H1 (cell line): ENCODE data around the gene TPO. TPM values are rescaled to one million over a fixed set of nuclear protein-coding genes. Genes with fewer than 3 reads are reported as not detected.

Experiments
- CTCF ChIA-PET: fragments of 300-600 bp; sonication (Branson Sonifier 250); formaldehyde crosslinking; loops from one replicate; lab custom pipeline; 2021; ENCODE audit not compliant: partially characterized antibody; lab: Charles Lee
- POLR2A ChIA-PET: fragments of 300-600 bp; sonication (Branson Sonifier 250); formaldehyde crosslinking; loops from one replicate; lab custom pipeline; 2021; ENCODE audit warnings: inconsistent platforms; ENCODE audit not compliant: partially characterized antibody; lab: Charles Lee
- DNase-seq, 2 experiments: peaks; one replicate each; pipeline versions ENCODE4 v3.0.0 to v3.0.0-alpha.2; 2010 to 2022; ENCODE audit warnings: low spot score in 2 of 2, low read depth in 1 of 2, mixed read lengths in 1 of 2
- FAIRE-seq: peaks from 2 replicates; lab custom pipeline; 2011; peaks lifted over from hg19 to GRCh38; lab: Jason Lieb, UNC
- H2AFZ ChIP-seq: 2 replicates; pipeline ENCODE4 v1.8.1; 2012; ENCODE audit warnings: low read length, inconsistent platforms
- H2AK5ac ChIP-seq: 2 replicates; pipeline ENCODE4 v1.6.1; 2013; ENCODE audit warnings: low read depth, low read length
- H2BK120ac ChIP-seq: replicated peaks from 2 replicates; pipeline ENCODE3; 2013; ENCODE audit warnings: low read depth, low read length, inconsistent platforms
- H2BK12ac ChIP-seq: 2 replicates; pipeline ENCODE4 v1.6.1; 2013; ENCODE audit warnings: low read depth, low read length
- H2BK15ac ChIP-seq: 2 replicates; pipeline ENCODE4 v1.6.1; 2013; ENCODE audit warnings: low read length
- H2BK20ac ChIP-seq: 2 replicates; pipeline ENCODE4 v1.6.1; 2013; ENCODE audit warnings: low read length
- H2BK5ac ChIP-seq: 2 replicates; pipeline ENCODE4 v1.6.1; 2013; ENCODE audit warnings: low read depth, low read length
- H3K14ac ChIP-seq: 2 replicates; pipeline ENCODE4 v1.6.1; 2013; ENCODE audit warnings: inconsistent platforms; ENCODE audit not compliant: insufficient read length
- H3K18ac ChIP-seq: 2 replicates; pipeline ENCODE4 v1.6.1; 2013; ENCODE audit warnings: low read length; ENCODE audit errors: extremely low read depth
- H3K23ac ChIP-seq: 2 replicates; pipeline ENCODE4 v1.6.1; 2013; ENCODE audit warnings: inconsistent platforms; ENCODE audit not compliant: insufficient read length
- H3K23me2 ChIP-seq: 2 replicates; pipeline ENCODE4 v1.6.1; 2013; ENCODE audit warnings: low read depth, low read length
- H3K27ac ChIP-seq: 2 replicates; pipeline ENCODE4 v1.6.1; 2011; ENCODE audit warnings: low read depth, low read length, inconsistent platforms
- H3K27me3 ChIP-seq, 4 experiments: replicated peaks in 1 of 4; 1 replicate in 1 of 4; 2 replicates in 3 of 4; pipeline versions ENCODE4 v1.6.1 to v1.8.1; 2011 to 2013; ENCODE audit warnings: low read length in 3 of 4, mild to moderate bottlenecking in 3 of 4, inconsistent platforms in 2 of 4, mixed read lengths in 2 of 4, moderate library complexity in 1 of 4; ENCODE audit not compliant: control insufficient read depth in 3 of 4, insufficient read depth in 3 of 4; ENCODE audit errors: extremely low read depth in 1 of 4
- H3K36me3 ChIP-seq, 4 experiments: 2 replicates each; pipeline versions ENCODE4 v1.6.1 to v1.8.1; 2011 to 2013; ENCODE audit warnings: mild to moderate bottlenecking in 4 of 4, low read length in 3 of 4, moderate library complexity in 2 of 4, control low read depth in 1 of 4, inconsistent platforms in 1 of 4; ENCODE audit not compliant: insufficient read depth in 4 of 4, control insufficient read depth in 2 of 4
- H3K4ac ChIP-seq: replicated peaks from 2 replicates; pipeline ENCODE3; 2013; ENCODE audit warnings: low read length, low read depth, mixed read lengths, inconsistent platforms; ENCODE audit not compliant: insufficient read length
- H3K4me1 ChIP-seq, 4 experiments: replicated peaks in 1 of 4; 1 replicate in 1 of 4; 2 replicates in 3 of 4; pipeline versions ENCODE4 v1.6.1 to v1.8.1; 2011 to 2013; ENCODE audit warnings: low read length in 3 of 4, inconsistent platforms in 2 of 4, mixed read lengths in 1 of 4; ENCODE audit not compliant: insufficient read depth in 4 of 4, control insufficient read depth in 3 of 4
- H3K4me2 ChIP-seq, 2 experiments: 2 replicates each; pipeline versions ENCODE4 v1.6.1 to v1.8.1; 2011 to 2013; ENCODE audit warnings: low read depth in 2 of 2, low read length in 2 of 2, control low read depth in 1 of 2, inconsistent platforms in 1 of 2, mild to moderate bottlenecking in 1 of 2; ENCODE audit not compliant: insufficient read depth in 1 of 2
- H3K4me3 ChIP-seq, 4 experiments: fragments of 200-600, 300-600 bp in 1 of 4; sonication (generic), shearing (Covaris generic), sonication (Bioruptor Twin) in 1 of 4; 2 replicates each; pipeline versions ENCODE4 v1.5.1 to v1.8.1; 2011 to 2016; ENCODE audit warnings: low read length in 4 of 4, low read depth in 3 of 4, control low read depth in 2 of 4, inconsistent platforms in 2 of 4, mild to moderate bottlenecking in 2 of 4, mixed read lengths in 1 of 4, moderate library complexity in 1 of 4; ENCODE audit not compliant: insufficient read depth in 2 of 4; ENCODE audit errors: extremely low read depth in 1 of 4
- H3K56ac ChIP-seq: replicated peaks from 2 replicates; pipeline ENCODE3; 2013; ENCODE audit warnings: low read depth, mild to moderate bottlenecking, mixed read lengths, low read length, inconsistent platforms; ENCODE audit not compliant: insufficient read length
- H3K79me1 ChIP-seq: 2 replicates; pipeline ENCODE4 v1.6.1; 2013; ENCODE audit warnings: low read depth, low read length, control low read depth
- H3K79me2 ChIP-seq, 2 experiments: 2 replicates each; pipeline versions ENCODE4 v1.6.1 to v1.8.1; 2012 to 2013; ENCODE audit warnings: low read length in 2 of 2, mild to moderate bottlenecking in 2 of 2, inconsistent platforms in 1 of 2; ENCODE audit not compliant: insufficient read depth in 2 of 2, control insufficient read depth in 1 of 2
- H3K9ac ChIP-seq, 4 experiments: replicated peaks in 1 of 4; 1 replicate in 1 of 4; 2 replicates in 3 of 4; pipeline versions ENCODE4 v1.6.1 to v1.8.1; 2011 to 2013; ENCODE audit warnings: low read depth in 3 of 4, low read length in 3 of 4, control low read depth in 2 of 4, mild to moderate bottlenecking in 2 of 4, moderate library complexity in 2 of 4, inconsistent platforms in 1 of 4; ENCODE audit errors: extremely low read depth in 1 of 4
- H3K9me3 ChIP-seq, 2 experiments: 2 replicates each; pipeline versions ENCODE4 v1.6.1 to v1.8.1; 2012 to 2013; ENCODE audit warnings: mild to moderate bottlenecking in 2 of 2, moderate library complexity in 2 of 2, control low read depth in 1 of 2, inconsistent platforms in 1 of 2, low read depth in 1 of 2, low read length in 1 of 2, mixed read lengths in 1 of 2; ENCODE audit not compliant: insufficient read depth in 2 of 2
- H4K20me1 ChIP-seq, 2 experiments: replicated peaks in 1 of 2; 2 replicates each; pipeline versions ENCODE3 to v1.8.1; 2011 to 2013; ENCODE audit warnings: inconsistent platforms in 2 of 2, low read length in 2 of 2, mild to moderate bottlenecking in 1 of 2; ENCODE audit not compliant: insufficient read depth in 2 of 2, control insufficient read depth in 1 of 2
- H4K5ac ChIP-seq: 2 replicates; pipeline ENCODE4 v1.6.1; 2013; ENCODE audit warnings: low read length, low read depth, mixed read lengths, inconsistent platforms; ENCODE audit not compliant: insufficient read length
- H4K8ac ChIP-seq: 2 replicates; pipeline ENCODE4 v1.8.0; 2013; ENCODE audit warnings: mild to moderate bottlenecking, moderate library complexity, low read length, inconsistent platforms; ENCODE audit not compliant: insufficient read depth; ENCODE audit errors: extremely low read depth
- H4K91ac ChIP-seq: replicated peaks from 2 replicates; pipeline ENCODE3; 2013; ENCODE audit warnings: low read length, mixed read lengths, inconsistent platforms; ENCODE audit not compliant: insufficient read length
- BCL11A ChIP-seq, 2 experiments: IDR thresholded peaks; one replicate each; pipeline ENCODE4 v1.6.1; 2011; ENCODE audit warnings: low read depth in 2 of 2, low read length in 2 of 2, mild to moderate bottlenecking in 2 of 2
- BRCA1 ChIP-seq: IDR thresholded peaks from 2 replicates; pipeline ENCODE4 v1.6.1; 2012; ENCODE audit warnings: low read depth, low read length, improper control_type of control experiment
- EZH2 ChIP-seq: fragments of 200-600 bp; sonication (generic); IDR thresholded peaks from 2 replicates; pipeline ENCODE4 v1.7.1; 2012; ENCODE audit warnings: low read depth, mild to moderate bottlenecking, moderate library complexity, low read length, inconsistent platforms; ENCODE audit not compliant: severe bottlenecking
- FOSL1 ChIP-seq: IDR thresholded peaks from 2 replicates; pipeline ENCODE4 v1.6.1; 2011; ENCODE audit warnings: mild to moderate bottlenecking, low read depth, low read length, moderate library complexity; ENCODE audit not compliant: insufficient read depth
- JUN ChIP-seq: IDR thresholded peaks from 2 replicates; pipeline ENCODE4 v1.6.1; 2011; ENCODE audit warnings: low read depth, mild to moderate bottlenecking, improper control_type of control experiment, low read length
- NRF1 ChIP-seq: IDR thresholded peaks from 2 replicates; pipeline ENCODE4 v1.6.1; 2011; ENCODE audit warnings: mild to moderate bottlenecking, low read depth, low read length, improper control_type of control experiment
- PHF8 ChIP-seq: fragments of 200-600 bp; sonication (generic); conservative IDR thresholded peaks from 2 replicates; pipeline ENCODE4 v1.7.1; 2012; ENCODE audit warnings: low read depth, mild to moderate bottlenecking, inconsistent platforms, low read length, moderate library complexity
- POLR2AphosphoS5 ChIP-seq: IDR thresholded peaks from 2 replicates; pipeline ENCODE4 v1.6.1; 2011; ENCODE audit warnings: low read depth, low read length
- SP2 ChIP-seq: IDR thresholded peaks from 2 replicates; pipeline ENCODE4 v1.6.1; 2012; ENCODE audit warnings: mild to moderate bottlenecking, low read length, inconsistent platforms
- TEAD4 ChIP-seq: IDR thresholded peaks from 2 replicates; pipeline ENCODE4 v1.6.1; 2012; ENCODE audit warnings: low read depth, low read length, inconsistent platforms, mixed read lengths
- WGBS, 2 experiments: shearing (Covaris generic) in 1 of 2; methylation state at CpG; one replicate each; pipeline versions ENCODE4 v1.1.6 to v1.1.7; 2013 to 2015; ENCODE audit warnings: low lambda C conversion rate in 2 of 2, mixed read lengths in 2 of 2, inconsistent platforms in 1 of 2, low coverage in 1 of 2, missing lambda C conversion rate in 1 of 2; ENCODE audit not compliant: insufficient replicate concordance in 2 of 2, insufficient coverage in 1 of 2, insufficient read length in 1 of 2; ENCODE audit errors: extremely low coverage in 1 of 2, missing lambda C conversion rate in 1 of 2; 5-methylcytosine and 5-hydroxymethylcytosine counted together
- polyA plus RNA-seq, 7 experiments: library from polyadenylated mRNA; depleted of rRNA in 3 of 7; stranded (reverse) in 5 of 7; unstranded in 2 of 7; fragments of >200 nt in 5 of 7; fragments of 200-250 nt in 2 of 7; gene quantifications; 1 replicate in 5 of 7; 2 replicates in 1 of 7; 4 replicates in 1 of 7; pipeline versions ENCODE4 v1.2.1 to v1.2.3, GENCODE V29; 2011 to 2013; ENCODE audit warnings: missing spikeins in 2 of 7, mixed read lengths in 2 of 7
- total RNA-seq: library from RNA; stranded (reverse); fragmentation: NEBNext Ultra II Directional; extraction: Animal tissue kit (Norgen Biotek cat#: 25700); gene quantifications from 2 replicates; pipeline ENCODE4 v1.2.1, GENCODE V29; 2021
- TF ChIP-seq, protein P1 (sequence below): IDR thresholded peaks from 2 replicates; pipeline ENCODE4 v1.6.1; 2012; ENCODE audit warnings: low read length, inconsistent platforms
- TF ChIP-seq, protein P2 (sequence below): IDR thresholded peaks from 2 replicates; pipeline ENCODE4 v1.6.1; 2011; ENCODE audit warnings: low read depth, mild to moderate bottlenecking, low read length; ENCODE audit not compliant: insufficient read depth

The TPO gene
- total and polyA plus RNA-seq, 2 of the 8 experiments (the other 6 are each of a cell fraction or from before 2014, with no cell fraction given) = not detected

DNA sequence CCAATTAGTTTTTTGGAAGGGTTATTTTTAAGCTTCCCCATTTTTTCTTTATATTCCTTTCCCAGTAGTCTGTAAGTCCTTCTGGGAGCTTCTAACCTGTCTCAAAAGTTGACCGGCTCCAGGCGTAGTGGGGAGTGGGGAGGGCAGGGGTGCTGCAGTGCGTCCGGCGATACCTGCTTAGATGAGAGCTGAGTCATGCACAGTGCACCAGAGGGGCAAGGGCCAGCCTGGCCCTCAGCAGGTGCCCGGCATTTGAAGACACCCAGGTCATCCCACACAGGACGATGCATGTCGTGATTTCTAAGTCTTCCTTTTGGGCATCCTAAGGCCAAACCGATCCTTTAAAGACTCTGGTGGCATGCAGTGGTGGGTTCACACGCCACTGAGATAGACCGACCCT lies 73.4 kb downstream of the TPO start:
- peaks cover 0 to 4% (median 0%) of the 10 kb centered on the region in 4 experiments; a peak in 2 of 7 replicates for H3K4me1 ChIP-seq
- TF ChIP-seq BRCA1 = no peak
- TF ChIP-seq TEAD4 = no peak
- TF ChIP-seq FOSL1 = no peak
- TF ChIP-seq EZH2 = no peak
- TF ChIP-seq PHF8 = no peak
- TF ChIP-seq JUN = no peak
- no peak for TF ChIP-seq SP2
- no peak for TF ChIP-seq NRF1
- no peak for TF ChIP-seq POLR2AphosphoS5
- TF ChIP-seq, protein P1, sequence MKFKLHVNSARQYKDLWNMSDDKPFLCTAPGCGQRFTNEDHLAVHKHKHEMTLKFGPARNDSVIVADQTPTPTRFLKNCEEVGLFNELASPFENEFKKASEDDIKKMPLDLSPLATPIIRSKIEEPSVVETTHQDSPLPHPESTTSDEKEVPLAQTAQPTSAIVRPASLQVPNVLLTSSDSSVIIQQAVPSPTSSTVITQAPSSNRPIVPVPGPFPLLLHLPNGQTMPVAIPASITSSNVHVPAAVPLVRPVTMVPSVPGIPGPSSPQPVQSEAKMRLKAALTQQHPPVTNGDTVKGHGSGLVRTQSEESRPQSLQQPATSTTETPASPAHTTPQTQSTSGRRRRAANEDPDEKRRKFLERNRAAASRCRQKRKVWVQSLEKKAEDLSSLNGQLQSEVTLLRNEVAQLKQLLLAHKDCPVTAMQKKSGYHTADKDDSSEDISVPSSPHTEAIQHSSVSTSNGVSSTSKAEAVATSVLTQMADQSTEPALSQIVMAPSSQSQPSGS = no peak
- TF ChIP-seq, protein P2, sequence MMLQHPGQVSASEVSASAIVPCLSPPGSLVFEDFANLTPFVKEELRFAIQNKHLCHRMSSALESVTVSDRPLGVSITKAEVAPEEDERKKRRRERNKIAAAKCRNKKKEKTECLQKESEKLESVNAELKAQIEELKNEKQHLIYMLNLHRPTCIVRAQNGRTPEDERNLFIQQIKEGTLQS = no peak
- TF ChIP-seq BCL11A (IDR thresholded peaks at IDR 0.05; ENCODE audit: low read depth in 2 of 2, low read length in 2 of 2) = no peak

More for the DNA sequence above, 73.4 kb downstream of the TPO start:
- 0 out of 2 replicates have a peak overlapping the region, but pooled peaks have one; percentile 77 for H4K8ac ChIP-seq
- ChIA-PET CTCF (interaction anchor here (1.1 to 1.4 kb wide), 2 partner anchors 58 to 346 kb away, joined by 4 to 5 read pairs; no protein-coding TSS in a partner anchor), POLR2A (no interaction called here)
- no peak overlapping the region for H3K9ac ChIP-seq
- H4K91ac ChIP-seq = no peak overlapping the region
- no peak overlapping the region for H3K14ac ChIP-seq
- no peak overlapping the region for H2BK15ac ChIP-seq
- FAIRE-seq (no peak), DNase-seq (no peak)
- H2AFZ ChIP-seq = no peak overlapping the region
- H3K36me3 ChIP-seq = no peaks in the 10 kb centered on the region
- H2BK120ac ChIP-seq = no peak overlapping the region
- no peak overlapping the region for H2BK5ac ChIP-seq
- no peaks in the 10 kb centered on the region for H3K79me2 ChIP-seq
- H3K56ac ChIP-seq = no peak overlapping the region
- H2AK5ac ChIP-seq = no peak overlapping the region; the same call in 1 of the 2 replicates
- no peak overlapping the region for H2BK20ac ChIP-seq
- H3K23ac ChIP-seq = no peak overlapping the region
- peaks cover 0 to 1% of the 10 kb centered on the region in 2 experiments for H4K20me1 ChIP-seq
- H4K5ac ChIP-seq = no peak overlapping the region
- no peaks in the 10 kb centered on the region for H3K27me3 ChIP-seq
- H2BK12ac ChIP-seq = no peak overlapping the region
- H3K9me3 ChIP-seq = no peaks in the 10 kb centered on the region
- H3K4me2 ChIP-seq = no peak overlapping the region
- no peak overlapping the region for H3K27ac ChIP-seq
- H3K79me1 ChIP-seq = no peaks in the 10 kb centered on the region
- H3K4ac ChIP-seq = no peak overlapping the region
- H3K23me2 ChIP-seq = no peaks in the 10 kb centered on the region
- no peak overlapping the region for H3K18ac ChIP-seq
- WGBS, 2 experiments = 87% methylated on average over 11 of the region's 11 CpGs; no CpG with 5 or more reads in 1 of the 2 experiments
- no peak overlapping the region for H3K4me3 ChIP-seq
